Measurements from ENCODE around the gene CIB4. TPM values are rescaled to one million over a fixed set of nuclear protein-coding genes. Genes with fewer than 3 reads are reported as not detected.

The CIB4 gene
- total and polyA plus RNA-seq, 2 of the 4 experiments (the other 2 are of a cell fraction), result not detected

DNA sequence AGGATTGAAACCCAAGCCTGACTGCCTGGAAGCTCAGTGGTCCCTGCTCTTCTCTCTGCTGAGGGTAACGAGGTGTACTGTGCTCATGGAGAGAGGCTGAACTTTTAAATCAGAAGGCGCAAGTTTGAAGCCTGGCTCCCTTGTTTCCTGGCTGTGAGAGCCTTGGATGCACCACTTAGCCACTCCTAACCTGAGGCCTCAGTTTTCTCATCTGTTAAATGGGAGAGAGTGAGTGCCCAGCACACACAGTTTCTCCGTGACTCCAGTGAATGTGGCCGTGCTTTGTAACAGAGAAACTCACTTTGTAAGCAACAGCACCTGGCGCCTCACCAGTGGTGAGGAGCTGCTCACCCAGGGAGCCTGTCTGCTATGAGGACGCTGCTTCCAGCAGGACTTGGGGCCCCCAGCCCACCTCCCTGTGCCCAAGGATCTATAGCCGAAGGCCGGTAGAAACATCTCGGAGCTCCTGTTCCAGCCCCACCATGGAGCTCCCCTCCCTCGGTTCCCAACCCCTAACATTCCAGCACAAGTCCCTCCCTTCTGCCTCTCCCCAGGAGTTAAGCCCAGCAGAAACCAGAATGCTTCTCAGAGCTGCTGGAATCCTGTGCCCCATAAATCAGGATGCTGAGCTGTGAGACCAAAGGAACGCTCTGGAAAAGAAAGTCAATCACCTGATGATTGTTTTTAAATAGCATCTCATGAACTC, 31.1 kb upstream of the CIB4 start:
- in situ Hi-C loops (cut with MboI; ENCODE audit: low sequenced_read_pairs) (no loop called here), dilution Hi-C loops (cut with HindIII; ENCODE audit: low sequenced_read_pairs, unreplicated experiment) (no loop called here), intact Hi-C loops (cut with micrococcal nuclease) (no loop called here)
- H3K27ac ChIP-seq (ENCODE audit: insufficient read depth, low read length), result no peak overlapping the region
- no peak overlapping the region for H3K9ac ChIP-seq (ENCODE audit: low read depth, low read length)
- H3K9me3 ChIP-seq (ENCODE audit: control insufficient read depth, insufficient read depth, low read length), result no peaks in the 10 kb centered on the region
- no peak overlapping the region for H2AK5ac ChIP-seq (ENCODE audit: low read depth, low read length)
- POLR2A ChIA-PET (ENCODE audit: unreplicated experiment), result no interaction called here
- no peak for TF ChIP-seq MXI1 (IDR thresholded peaks at IDR 0.05; ENCODE audit: borderline replicate concordance, low read depth, low read length)
- TF ChIP-seq RCOR1 (IDR thresholded peaks at IDR 0.05; ENCODE audit: insufficient replicate concordance, low read length), result no peak
- no peak for TF ChIP-seq CEBPB (IDR thresholded peaks at IDR 0.05; ENCODE audit: low read depth, low read length)
- TF ChIP-seq CHD1 (IDR thresholded peaks at IDR 0.05; ENCODE audit: low read depth, low read length), result no peak
- no peak for TF ChIP-seq BHLHE40 (IDR thresholded peaks at IDR 0.05; ENCODE audit: low read depth, low read length)
- TF ChIP-seq, protein P1, sequence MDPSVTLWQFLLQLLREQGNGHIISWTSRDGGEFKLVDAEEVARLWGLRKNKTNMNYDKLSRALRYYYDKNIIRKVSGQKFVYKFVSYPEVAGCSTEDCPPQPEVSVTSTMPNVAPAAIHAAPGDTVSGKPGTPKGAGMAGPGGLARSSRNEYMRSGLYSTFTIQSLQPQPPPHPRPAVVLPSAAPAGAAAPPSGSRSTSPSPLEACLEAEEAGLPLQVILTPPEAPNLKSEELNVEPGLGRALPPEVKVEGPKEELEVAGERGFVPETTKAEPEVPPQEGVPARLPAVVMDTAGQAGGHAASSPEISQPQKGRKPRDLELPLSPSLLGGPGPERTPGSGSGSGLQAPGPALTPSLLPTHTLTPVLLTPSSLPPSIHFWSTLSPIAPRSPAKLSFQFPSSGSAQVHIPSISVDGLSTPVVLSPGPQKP (IDR thresholded peaks at IDR 0.05; ENCODE audit: borderline replicate concordance, low read depth, low read length), result no peak
- no peak for TF ChIP-seq MAZ (IDR thresholded peaks at IDR 0.05; ENCODE audit: borderline replicate concordance, low read depth, low read length)
- no peak overlapping the region for H2BK120ac ChIP-seq (ENCODE audit: low read depth, low read length)
- no peak overlapping the region for H4K8ac ChIP-seq (ENCODE audit: low read depth in 2 of 2, low read length in 2 of 2)
- H3K4ac ChIP-seq (ENCODE audit: low read depth, low read length), result no peak overlapping the region
- no peaks in the 10 kb centered on the region for H3K79me1 ChIP-seq (ENCODE audit: low read depth in 1 of 2, low read length in 2 of 2)
- no peak overlapping the region for H2AK9ac ChIP-seq (replicated peaks; ENCODE audit: low read depth, low read length, poor library complexity)
- H2BK15ac ChIP-seq (ENCODE audit: low read depth, low read length), result no peak overlapping the region
- no peak overlapping the region for H3K56ac ChIP-seq (ENCODE audit: extremely low read depth, insufficient read depth, low read length)
- H2BK20ac ChIP-seq (ENCODE audit: low read depth, low read length), result no peak overlapping the region
- DNase-seq (no peak), ATAC-seq (ENCODE audit: low read depth) (no peak)
- H3K23ac ChIP-seq (ENCODE audit: low read depth, low read length), result no peak overlapping the region
- H3K36me3 ChIP-seq (ENCODE audit: control insufficient read depth, insufficient read depth, low read length), result no peaks in the 10 kb centered on the region
- no peak overlapping the region for H3K14ac ChIP-seq (replicated peaks; ENCODE audit: low read depth, low read length)
- no peak overlapping the region for H4K5ac ChIP-seq (ENCODE audit: low read depth, low read length)
- H4K91ac ChIP-seq (ENCODE audit: insufficient read depth, low read depth, low read length), result no peak overlapping the region
- H3K4me1 ChIP-seq (ENCODE audit: control insufficient read depth, insufficient read depth, low read length), result no peaks in the 10 kb centered on the region
- no peak overlapping the region for H3K4me3 ChIP-seq (ENCODE audit: insufficient read depth, low read depth, low read length)
- 40% methylated on average over 1 of the region's 11 CpGs; no CpG with 5 or more reads in 1 of the 2 experiments for WGBS, 2 experiments (ENCODE audit: extremely low coverage in 2 of 2, insufficient read length in 1 of 2)
- no peak overlapping the region for H2BK5ac ChIP-seq (ENCODE audit: low read depth, low read length, poor library complexity, severe bottlenecking)
- H3K4me2 ChIP-seq (ENCODE audit: low read depth, low read length), result no peak overlapping the region
- no peaks in the 10 kb centered on the region for H4K20me1 ChIP-seq (ENCODE audit: insufficient read depth, low read length)
- H3K9me1 ChIP-seq (ENCODE audit: insufficient read depth, low read length), result no peaks in the 10 kb centered on the region
- no peak overlapping the region for H3K18ac ChIP-seq (ENCODE audit: low read depth, low read length)
- CTCF ChIA-PET, result no interaction called here
- H2AFZ ChIP-seq (replicated peaks; ENCODE audit: low read length, poor library complexity), result no peak overlapping the region
- H3K27me3 ChIP-seq (ENCODE audit: control insufficient read depth, insufficient read depth, low read length), result peaks cover 57% of the 10 kb centered on the region
- BruUV-seq (replicated peaks), result no TSS peak

Data from IMR-90 (cell line).